ENCODE results near the gene GFER. TPM values are rescaled to one million over a fixed set of nuclear protein-coding genes. Genes with fewer than 3 reads are reported as not detected.

GFER gene
- total RNA-seq (10 to 100 TPM in 1 of 2 donors, 1 to 10 TPM in 1; 7.4 to 32.6 TPM), polyA plus RNA-seq (10 to 100 TPM; 18.6 to 63.5 TPM)
- long read RNA-seq, donor 1, transcript GFER-203 (2 exons, 1,365 nt), result minor isoform, 5 of 28 reads
- long read RNA-seq, donor 1, transcript GFER-201 (3 exons, 2,345 nt), result major isoform, 19 of 28 reads
- long read RNA-seq, donor 1, partial matches to known transcripts, result 0 of 28 reads
- long read RNA-seq, donor 1, other reads (novel, unspliced or antisense), result 0 of 28 reads
- long read RNA-seq, donor 2, transcript GFER-201 (3 exons, 2,345 nt), result major isoform, 7 of 13 reads
- long read RNA-seq, donor 2, partial matches to known transcripts, result 0 of 13 reads
- long read RNA-seq, donor 2, other reads (novel, unspliced or antisense), result 0 of 13 reads
- long read RNA-seq, donor 3, transcript GFER-201 (3 exons, 2,345 nt), result major isoform, 5 of 10 reads
- long read RNA-seq, donor 3, partial matches to known transcripts, result 0 of 10 reads
- long read RNA-seq, donor 3, other reads (novel, unspliced or antisense), result 0 of 10 reads
- long read RNA-seq, donor 4, partial matches to known transcripts, result 0 of 6 reads
- long read RNA-seq, donor 4, other reads (novel, unspliced or antisense), result 0 of 6 reads
- long read RNA-seq, donor 5, transcript GFER-201 (3 exons, 2,345 nt), result major isoform, 15 of 25 reads
- long read RNA-seq, donor 5, transcript GFER-202 (2 exons, 482 nt), result minor isoform, 6 of 25 reads
- long read RNA-seq, donor 5, partial matches to known transcripts, result 0 of 25 reads
- long read RNA-seq, donor 5, other reads (novel, unspliced or antisense), result 0 of 25 reads

GRCh38 chr16:1983544-1984346, at the start of gene GFER:
GFER (plus strand) TSS chr16:1984193; CDS start chr16:1984219, 26 bp downstream.
- ATAC-seq (ENCODE audit: insufficient read depth, low FRiP score) (peak; percentile 93), DNase-seq (peak; percentile 93 to 96 (median 95))
- Histone ChIP-seq H3K36me3 (ENCODE audit: control insufficient read depth in 4 of 4, insufficient read depth in 4 of 4, low read length in 4 of 4) (peaks cover 0 to 15% (median 11%) of the 10 kb centered on the region in 4 donors), H3K27ac (ENCODE audit: low read depth in 1 of 2, low read length in 1 of 2) (peak within 1 kb of the TSS; percentile 65 to 94), H3K9me3 (ENCODE audit: control insufficient read depth in 4 of 4, insufficient read depth in 3 of 4, low read length in 3 of 4) (peaks cover 0 to 2% (median 0%) of the 10 kb centered on the region in 4 donors), H3K27me3 (ENCODE audit: control insufficient read depth in 3 of 3, insufficient read depth in 3 of 3, low read length in 2 of 3) (peaks cover 0 to 43% (median 37%) of the 10 kb centered on the region in 3 donors), H3K4me3 (peak within 1 kb of the TSS; percentile 73), H3K9ac (ENCODE audit: insufficient read depth in 1 of 2, low read length in 2 of 2) (peak within 1 kb of the TSS in 1 of 2 donors; percentile 68), H3K4me1 (ENCODE audit: control insufficient read depth in 5 of 5, insufficient read depth in 5 of 5, low read length in 5 of 5) (peaks cover 0 to 17% (median 7%) of the 10 kb centered on the region in 5 donors)
- 0 to 1% methylated on average over 99 to 109 of the region's 109 CpGs for WGBS, 2 donors
- TF ChIP-seq CTCF (IDR thresholded peaks at IDR 0.05; ENCODE audit: control extremely low read depth, extremely low read depth), result peak; percentile 40

GRCh38 chr16:1936945-1937479, 47.0 kb upstream of the GFER start:
- ATAC-seq (ENCODE audit: insufficient read depth, low FRiP score) (no peak), DNase-seq (no peak)
- Histone ChIP-seq H3K36me3 (ENCODE audit: control insufficient read depth in 4 of 4, insufficient read depth in 4 of 4, low read length in 4 of 4) (peaks cover 2 to 33% (median 8%) of the 10 kb centered on the region in 4 donors), H3K4me1 (ENCODE audit: control insufficient read depth in 5 of 5, insufficient read depth in 5 of 5, low read length in 5 of 5) (peaks cover 0 to 7% (median 2%) of the 10 kb centered on the region in 5 donors), H3K27me3 (ENCODE audit: control insufficient read depth in 3 of 3, insufficient read depth in 3 of 3, low read length in 2 of 3) (no peaks in the 10 kb centered on the region), H3K9me3 (ENCODE audit: control insufficient read depth in 4 of 4, insufficient read depth in 3 of 4, low read length in 3 of 4) (peaks cover 0 to 1% (median 0%) of the 10 kb centered on the region in 4 donors), H3K9ac (ENCODE audit: insufficient read depth in 1 of 2, low read length in 2 of 2) (no peak overlapping the region), H3K27ac (ENCODE audit: low read depth in 1 of 2, low read length in 1 of 2) (no peak overlapping the region), H3K4me3 (no peak overlapping the region)
- WGBS, 2 donors, result 94% methylated on average over 11 of the region's 11 CpGs
- no peak for TF ChIP-seq CTCF (IDR thresholded peaks at IDR 0.05; ENCODE audit: control extremely low read depth, extremely low read depth)

- Histone ChIP-seq H3K4me3 (no peak overlapping the region), H3K9ac (ENCODE audit: insufficient read depth in 1 of 2, low read length in 2 of 2) (no peak overlapping the region), H3K27me3 (ENCODE audit: control insufficient read depth in 3 of 3, insufficient read depth in 3 of 3, low read length in 2 of 3) (no peaks in the 10 kb centered on the region), H3K9me3 (ENCODE audit: control insufficient read depth in 4 of 4, insufficient read depth in 3 of 4, low read length in 3 of 4) (peaks cover 0 to 1% (median 0%) of the 10 kb centered on the region in 4 donors), H3K27ac (ENCODE audit: low read depth in 1 of 2, low read length in 1 of 2) (peak overlapping the region in 1 of 2 donors; percentile 62), H3K36me3 (ENCODE audit: control insufficient read depth in 4 of 4, insufficient read depth in 4 of 4, low read length in 4 of 4) (peaks cover 2 to 33% (median 8%) of the 10 kb centered on the region in 4 donors), H3K4me1 (ENCODE audit: control insufficient read depth in 5 of 5, insufficient read depth in 5 of 5, low read length in 5 of 5) (peaks cover 0 to 12% (median 7%) of the 10 kb centered on the region in 5 donors)
- ATAC-seq (ENCODE audit: insufficient read depth, low FRiP score) (no peak), DNase-seq (no peak)
- no peak for TF ChIP-seq CTCF (IDR thresholded peaks at IDR 0.05; ENCODE audit: control extremely low read depth, extremely low read depth)
- WGBS, 2 donors, result 38 to 77% methylated on average over 10 of the region's 10 CpGs
Measured at GRCh38 chr16:1938316-1938715, 45.7 kb upstream of the GFER start.
